KG1 (cell line): ENCODE data around the gene TNFAIP8L2.
A peak's percentile ranks its signal among the peaks of the same experiment; 100 is the strongest.
"Not testable (repeated sequence)": the region's sequence is repeated elsewhere in the genome, so short reads cannot be mapped to it uniquely, and the experiment has no call there.

ENCODE experiments used
- DNase-seq: peaks from one replicate; lab custom pipeline; 2025; lab: John Stamatoyannopoulos, UW

TNFAIP8L2 gene

GRCh38 chr1:151189637-151190445 is 33.4 kb downstream of the TNFAIP8L2 start, which contains the start of gene VPS72:
VPS72 (minus strand) TSS chr1:151190197; CDS start chr1:151190121, 76 bp downstream.
- peak; percentile 81 for DNase-seq

DNA sequence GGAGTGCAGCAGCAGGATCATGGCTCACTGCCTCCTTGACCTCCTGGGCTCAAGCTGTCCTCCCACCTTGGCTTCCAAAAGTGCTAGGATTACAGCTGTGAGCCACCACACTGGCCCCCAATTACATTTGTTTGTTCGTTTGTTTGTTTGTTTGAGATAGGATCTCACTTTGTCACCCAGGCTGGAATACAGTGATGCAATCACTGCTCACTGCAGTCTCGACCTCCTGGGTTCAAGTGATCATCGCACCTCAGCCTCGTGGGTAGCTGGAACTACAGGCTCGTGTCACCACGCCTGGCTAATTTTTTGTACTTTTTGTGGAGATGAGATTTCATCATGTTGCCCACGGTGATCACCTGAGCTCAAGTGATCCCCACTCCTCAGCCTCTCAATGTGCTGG is 35.6 kb downstream of the TNFAIP8L2 start:
- DNase-seq = no peak

DNA sequence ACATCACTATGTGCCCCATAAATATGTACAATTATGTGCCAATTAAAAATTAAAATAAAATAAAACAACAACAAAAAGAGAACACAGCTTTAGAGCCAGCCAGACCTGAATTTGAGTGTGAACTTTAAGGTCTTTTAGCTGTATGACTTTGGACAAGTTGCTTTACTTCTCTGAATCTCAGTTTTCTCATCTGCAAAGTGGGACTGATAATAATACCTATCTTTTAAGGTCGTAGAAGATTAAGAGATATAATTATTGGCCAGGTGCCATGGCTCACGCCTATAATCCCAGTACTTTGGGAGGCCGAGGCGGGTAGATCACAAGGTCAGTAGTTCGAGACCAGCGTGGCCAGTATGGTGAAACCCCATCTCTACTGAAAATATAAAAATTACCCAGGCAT is 36.9 kb downstream of the TNFAIP8L2 start:
- no peak for DNase-seq

- DNase-seq = no peak
Measured at GRCh38 chr1:151193856-151194255, 37.4 kb downstream of the TNFAIP8L2 start.

GRCh38 chr1:151194894-151195594 is 38.6 kb downstream of the TNFAIP8L2 start:
- DNase-seq = not testable (repeated sequence)

GRCh38 chr1:151196292-151196800 is 39.9 kb downstream of the TNFAIP8L2 start:
- DNase-seq = peak; percentile 46

DNA sequence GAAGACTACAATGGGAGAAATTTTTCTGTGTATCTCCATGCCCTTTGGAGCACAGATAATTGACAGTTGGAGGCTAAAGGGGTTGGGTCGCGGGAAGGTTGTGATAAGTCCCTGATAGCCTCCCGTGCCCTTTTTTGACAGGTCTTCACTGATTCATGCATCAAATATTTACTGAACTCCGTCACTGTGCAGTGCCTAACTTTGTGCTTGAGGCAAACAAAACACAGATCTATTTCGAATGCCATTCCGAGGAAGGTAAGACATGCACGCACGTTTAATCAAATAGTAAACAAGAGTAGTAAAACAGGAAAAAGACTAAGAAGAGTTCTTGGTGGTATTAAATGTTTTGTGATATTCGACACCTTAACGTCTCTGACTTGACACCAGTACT is 41.4 kb downstream of the TNFAIP8L2 start:
- DNase-seq = no peak

DNA sequence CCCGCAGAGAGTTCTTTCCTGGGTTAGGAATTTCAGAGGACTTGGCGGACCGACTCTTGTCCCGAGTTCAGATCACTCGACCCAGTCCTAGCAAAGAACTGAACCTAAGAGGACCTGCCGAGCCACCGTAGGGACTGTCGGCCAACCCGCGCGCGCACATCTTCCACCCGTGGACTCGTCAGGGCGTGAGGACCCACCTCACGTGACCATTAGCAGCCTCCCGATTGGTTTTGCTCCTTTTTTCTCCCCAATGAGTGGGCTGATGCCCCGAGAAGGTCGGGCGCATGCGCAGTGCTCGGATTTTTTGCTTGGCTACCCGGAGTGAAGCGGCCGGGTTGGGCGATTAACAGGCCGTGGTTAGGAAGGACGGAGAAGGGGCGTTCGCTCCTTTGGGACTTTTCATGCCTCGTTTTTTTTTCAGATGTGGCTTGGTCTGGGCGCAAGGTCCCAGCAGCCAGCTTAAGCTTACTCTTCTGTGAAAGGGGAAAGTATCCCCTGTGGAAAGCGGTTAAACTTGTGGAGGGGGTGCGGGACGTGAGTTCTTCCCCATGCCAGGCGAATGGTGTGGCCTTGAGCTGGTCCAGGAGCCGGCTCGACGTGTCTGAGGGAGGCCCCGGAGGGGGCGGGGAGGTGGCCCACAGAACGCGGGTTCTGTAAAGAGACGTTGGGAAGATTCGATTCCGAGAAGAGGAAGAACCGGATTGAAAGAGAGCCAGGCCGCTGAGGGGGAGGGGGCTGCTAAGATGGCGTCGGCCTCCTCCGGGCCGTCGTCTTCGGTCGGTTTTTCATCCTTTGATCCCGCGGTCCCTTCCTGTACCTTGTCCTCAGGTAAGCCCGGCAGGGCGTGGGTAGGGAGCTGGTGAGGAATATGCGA is 42.0 kb downstream of the TNFAIP8L2 start, which contains the start of gene PIP5K1A:
Gene PIP5K1A (plus strand): TSS at position 299 of the 874 bp plus-strand sequence. CDS start 445 bp downstream, at position 744.
- peak; percentile 99 for DNase-seq

GRCh38 chr1:151199873-151200581 is 43.6 kb downstream of the TNFAIP8L2 start:
- DNase-seq = no peak

- DNase-seq = not testable (repeated sequence)
Measured at GRCh38 chr1:151205381-151205965, 49.0 kb downstream of the TNFAIP8L2 start.
